Loucy (cell line): ENCODE results near the gene STAC2.

Source experiments
- H2AFZ ChIP-seq: fragments of 200-600 bp; sonication (generic); 2 replicates; pipeline ENCODE4 v1.6.0; 2016; ENCODE audit warnings: antibody characterized with exemption, mild to moderate bottlenecking, low read length, moderate library complexity
- H3F3A ChIP-seq: fragments of 200-600 bp; 2 replicates; pipeline ENCODE4 v1.6.0; 2016; ENCODE audit warnings: antibody characterized with exemption, low read depth, mild to moderate bottlenecking
- H3K27me3 ChIP-seq: fragments of 200-600 bp; sonication (generic); 2 replicates; pipeline ENCODE4 v1.6.1; 2014; ENCODE audit warnings: low read length, mild to moderate bottlenecking; ENCODE audit not compliant: insufficient read depth, poor library complexity, severe bottlenecking
- H3K36me3 ChIP-seq: fragments of 200-600 bp; sonication (generic); 2 replicates; pipeline ENCODE4 v1.6.1; 2016; ENCODE audit warnings: low read length; ENCODE audit not compliant: insufficient read depth
- H3K4me1 ChIP-seq: fragments of 200-600 bp; sonication (generic); 2 replicates; pipeline ENCODE4 v1.5.1; 2014; ENCODE audit warnings: low read length, mild to moderate bottlenecking; ENCODE audit not compliant: insufficient read depth, poor library complexity, severe bottlenecking
- H3K4me2 ChIP-seq: fragments of 200-600 bp; sonication (generic); 2 replicates; pipeline ENCODE4 v1.6.0; 2014; ENCODE audit warnings: antibody characterized with exemption, low read length, low read depth, mild to moderate bottlenecking; ENCODE audit not compliant: poor library complexity, severe bottlenecking
- H3K4me3 ChIP-seq: fragments of 200-600 bp; sonication (generic); 2 replicates; pipeline ENCODE4 v1.5.1; 2014; ENCODE audit warnings: low read length, mild to moderate bottlenecking, mixed read lengths; ENCODE audit not compliant: poor library complexity, severe bottlenecking
- H3K79me2 ChIP-seq: fragments of 200-600 bp; sonication (generic); 2 replicates; pipeline ENCODE4 v1.6.1; 2014; ENCODE audit warnings: low read length; ENCODE audit not compliant: insufficient read depth
- H3K9ac ChIP-seq: fragments of 200-600 bp; sonication (generic); 2 replicates; pipeline ENCODE4 v1.6.0; 2014; ENCODE audit warnings: mild to moderate bottlenecking, low read depth, low read length, moderate library complexity; ENCODE audit not compliant: poor library complexity, severe bottlenecking
- H3K9me2 ChIP-seq: fragments of 200-600 bp; sonication (generic); replicated peaks from 2 replicates; pipeline ENCODE4 v1.6.1; 2016; ENCODE audit warnings: low read depth, low read length, mixed read lengths
- H3K9me3 ChIP-seq: fragments of 200-600 bp; sonication (generic); 2 replicates; pipeline ENCODE4 v1.6.1; 2014; ENCODE audit warnings: mild to moderate bottlenecking, antibody characterized with exemption, low read length, low read depth; ENCODE audit not compliant: insufficient read depth
- H4K20me1 ChIP-seq: fragments of 200-600 bp; sonication (generic); 2 replicates; pipeline ENCODE4 v1.6.0; 2014; ENCODE audit warnings: antibody characterized with exemption, low read length, mild to moderate bottlenecking; ENCODE audit not compliant: insufficient read depth, poor library complexity, severe bottlenecking
- CTCF ChIP-seq: fragments of 200-600 bp; sonication (generic); conservative IDR thresholded peaks from 2 replicates; pipeline ENCODE4 v1.5.1; 2014; ENCODE audit warnings: mild to moderate bottlenecking, antibody characterized with exemption, low read length
- EZH2phosphoT487 ChIP-seq: fragments of 200-600 bp; IDR thresholded peaks from 2 replicates; pipeline ENCODE4 v1.6.1; 2018; ENCODE audit warnings: antibody characterized with exemption, mild to moderate bottlenecking, moderate library complexity, borderline replicate concordance

Gene STAC2

GRCh38 chr17:39230361-39230760 lies 4.6 kb upstream of the STAC2 start:
- TF ChIP-seq EZH2phosphoT487: no peak
- no peak for TF ChIP-seq CTCF
- Histone ChIP-seq H4K20me1 (no peaks in the 10 kb centered on the region), H3K4me1 (peaks cover 12% of the 10 kb centered on the region), H3K27me3 (no peaks in the 10 kb centered on the region), H3K9me2 (no peaks in the 10 kb centered on the region), H3K4me2 (no peak overlapping the region), H3K79me2 (no peaks in the 10 kb centered on the region), H3K4me3 (no peak overlapping the region), H3K9ac (no peak overlapping the region), H2AFZ (no peak overlapping the region), H3K36me3 (no peaks in the 10 kb centered on the region), H3F3A (no peaks in the 10 kb centered on the region), H3K9me3 (no peaks in the 10 kb centered on the region)

- Histone ChIP-seq H3K4me3 (no peak overlapping the region), H3K79me2 (no peaks in the 10 kb centered on the region), H4K20me1 (no peaks in the 10 kb centered on the region), H2AFZ (no peak overlapping the region), H3K9ac (no peak overlapping the region), H3K4me2 (no peak overlapping the region), H3K9me3 (no peaks in the 10 kb centered on the region), H3K36me3 (no peaks in the 10 kb centered on the region), H3K9me2 (no peaks in the 10 kb centered on the region), H3K4me1 (peaks cover 12% of the 10 kb centered on the region), H3F3A (no peaks in the 10 kb centered on the region), H3K27me3 (no peaks in the 10 kb centered on the region)
- TF ChIP-seq CTCF: no peak
- TF ChIP-seq EZH2phosphoT487: no peak
Observed at GRCh38 chr17:39229274-39229913, 3.6 kb upstream of the STAC2 start.

- Histone ChIP-seq H4K20me1 (no peaks in the 10 kb centered on the region), H3K79me2 (no peaks in the 10 kb centered on the region), H3K4me1 (peaks cover 12% of the 10 kb centered on the region), H3F3A (no peaks in the 10 kb centered on the region), H3K4me2 (no peak overlapping the region), H2AFZ (no peak overlapping the region), H3K9me2 (no peaks in the 10 kb centered on the region), H3K9ac (no peak overlapping the region), H3K9me3 (no peaks in the 10 kb centered on the region), H3K36me3 (no peaks in the 10 kb centered on the region), H3K4me3 (no peak overlapping the region), H3K27me3 (no peaks in the 10 kb centered on the region)
- no peak for TF ChIP-seq EZH2phosphoT487
- TF ChIP-seq CTCF: no peak
Observed at GRCh38 chr17:39227364-39227919, 1.7 kb upstream of the STAC2 start.
